Bronchial epithelial cell (primary cell): ENCODE measurements around the gene SAMD15. TPM values are rescaled to one million over a fixed set of nuclear protein-coding genes. Genes with fewer than 3 reads are reported as not detected.
A peak's percentile ranks its signal among the peaks of the same experiment; 100 is the strongest.
"Not testable (repeated sequence)": the region's sequence is repeated elsewhere in the genome, so short reads cannot be mapped to it uniquely, and the experiment has no call there.

Experiments used
- DNase-seq: peaks from one replicate; pipeline ENCODE4 v3.0.0-alpha.2; 2010; ENCODE audit warnings: low read depth
- FAIRE-seq: peaks from 2 replicates; lab custom pipeline; 2011; peaks lifted over from hg19 to GRCh38; lab: Jason Lieb, UNC
- H3K27me3 ChIP-seq: 2 replicates; pipeline ENCODE4 v1.5.1; 2011; ENCODE audit warnings: low read length; ENCODE audit not compliant: control insufficient read depth, insufficient read depth
- H3K36me3 ChIP-seq: 2 replicates; pipeline ENCODE4 v1.5.1; 2011; ENCODE audit warnings: low read length; ENCODE audit not compliant: control insufficient read depth, insufficient read depth
- H3K4me3 ChIP-seq: 2 replicates; pipeline ENCODE4 v1.5.1; 2011; ENCODE audit warnings: mild to moderate bottlenecking, low read depth, low read length, control low read depth
- CTCF ChIP-seq: IDR thresholded peaks from 2 replicates; pipeline ENCODE4 v1.5.1; 2011; ENCODE audit warnings: mild to moderate bottlenecking, moderate library complexity, low read length, control low read depth, inconsistent platforms; ENCODE audit not compliant: insufficient read depth, severe bottlenecking
- total RNA-seq: library from RNA; depleted of rRNA; stranded (reverse); fragments of >200 nt; gene quantifications from 2 replicates; pipeline ENCODE4 v1.2.1, GENCODE V29; 2014

The SAMD15 gene
- total RNA-seq, 1 donor from 2014 or later, result under 0.01 TPM

- no peaks in the 10 kb centered on the region for H3K27me3 ChIP-seq
- no peak for TF ChIP-seq CTCF
- FAIRE-seq (no peak), DNase-seq (no peak)
- H3K4me3 ChIP-seq, result no peak overlapping the region
- no peaks in the 10 kb centered on the region for H3K36me3 ChIP-seq
Observed at GRCh38 chr14:77407158-77407557, 30.0 kb downstream of the SAMD15 start.

- TF ChIP-seq CTCF, result peak; percentile 44
- H3K36me3 ChIP-seq, result no peaks in the 10 kb centered on the region
- DNase-seq, result peak; percentile 35
Observed at GRCh38 chr14:77409131-77409533, 32.0 kb downstream of the SAMD15 start.

GRCh38 chr14:77415403-77416030 lies 38.3 kb downstream of the SAMD15 start:
- not testable (repeated sequence) for FAIRE-seq, H3K27me3 ChIP-seq, DNase-seq

More at GRCh38 chr14:77409131-77409533, 32.0 kb downstream of the SAMD15 start:
- H3K27me3 ChIP-seq, result no peaks in the 10 kb centered on the region
- FAIRE-seq, result no peak
- H3K4me3 ChIP-seq, result no peak overlapping the region

GRCh38 chr14:77416098-77416497 lies 38.9 kb downstream of the SAMD15 start:
- not testable (repeated sequence) for H3K27me3 ChIP-seq, FAIRE-seq, DNase-seq, H3K36me3 ChIP-seq, H3K4me3 ChIP-seq

More at GRCh38 chr14:77415403-77416030, 38.3 kb downstream of the SAMD15 start:
- not testable (repeated sequence) for H3K36me3 ChIP-seq, H3K4me3 ChIP-seq

GRCh38 chr14:77416836-77417235 lies 39.7 kb downstream of the SAMD15 start:
- Histone ChIP-seq H3K36me3 (no peaks in the 10 kb centered on the region), H3K4me3 (no peak overlapping the region), H3K27me3 (no peaks in the 10 kb centered on the region)
- DNase-seq, result no peak
- FAIRE-seq, result no peak
- TF ChIP-seq CTCF, result no peak

DNA sequence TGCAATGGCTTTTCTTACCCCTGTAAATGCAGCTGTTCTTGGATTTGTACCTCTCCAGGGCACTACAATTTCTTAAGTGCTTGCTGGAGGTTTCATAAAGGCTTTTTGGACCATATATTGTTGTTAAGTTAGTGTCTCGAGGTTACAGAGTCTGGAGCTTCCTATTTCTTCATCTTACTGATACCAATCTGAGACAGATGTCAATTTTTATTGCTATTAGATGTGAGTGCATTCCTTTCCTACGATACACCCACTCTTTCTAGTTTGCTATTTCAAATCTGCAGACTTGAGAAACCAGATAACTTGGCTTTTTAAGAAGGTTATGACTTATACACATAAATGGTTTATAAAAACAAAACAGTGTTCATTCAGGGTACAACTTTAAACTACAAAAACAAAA lies 44.0 kb downstream of the SAMD15 start:
- H3K36me3 ChIP-seq, result peaks cover 3% of the 10 kb centered on the region
- no peak overlapping the region for H3K4me3 ChIP-seq
- DNase-seq (no peak), FAIRE-seq (no peak)
- TF ChIP-seq CTCF, result no peak
- H3K27me3 ChIP-seq, result no peaks in the 10 kb centered on the region

- Histone ChIP-seq H3K36me3 (peaks cover 13% of the 10 kb centered on the region), H3K27me3 (no peaks in the 10 kb centered on the region), H3K4me3 (no peak within 1 kb of the TSS)
- FAIRE-seq, result no peak
- no peak for TF ChIP-seq CTCF
- DNase-seq, result no peak
Observed at GRCh38 chr14:77423423-77423822, 46.2 kb downstream of the SAMD15 start, which contains the start of gene NOXRED1. TSS of gene NOXRED1 (minus strand) at chr14:77423523. CDS start at chr14:77422889, 634 bp downstream.
